ENCODE results near the gene TMTC4.
"Not testable (repeated sequence)": the region's sequence is repeated elsewhere in the genome, so short reads cannot be mapped to it uniquely, and the experiment has no call there.

TMTC4 gene

DNA sequence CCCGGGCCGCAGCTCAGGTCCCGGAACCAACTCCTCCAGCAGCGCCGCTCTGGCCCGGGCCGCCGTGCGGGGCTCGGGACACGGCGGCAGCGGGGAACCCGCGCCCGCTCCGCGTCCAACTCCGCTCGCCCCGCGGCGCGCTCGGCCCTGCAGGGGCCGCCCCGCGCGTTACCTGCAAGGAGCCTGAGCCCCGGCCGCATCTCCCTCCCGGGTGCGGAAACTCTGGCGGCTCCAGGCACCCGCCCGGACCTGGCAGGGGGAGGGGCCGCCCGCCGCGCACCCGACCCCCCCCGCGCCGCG is at the start of gene TMTC4:
TSS of gene TMTC4 (minus strand) at position 224 of the 300 bp plus-strand sequence. CDS start 4,433 bp downstream, outside the sequence.
- in situ Hi-C loops (cut with MboI; ENCODE audit: low pct_unique_long_range_greater_than_20kb, low sequenced_read_pairs), result no loop called here
- DNase-seq, result no peak

GRCh38 chr13:100722517-100722916 is 47.9 kb upstream of the TMTC4 start:
- no peak for DNase-seq
- in situ Hi-C loops (cut with MboI; ENCODE audit: low pct_unique_long_range_greater_than_20kb, low sequenced_read_pairs), result no loop called here

DNA sequence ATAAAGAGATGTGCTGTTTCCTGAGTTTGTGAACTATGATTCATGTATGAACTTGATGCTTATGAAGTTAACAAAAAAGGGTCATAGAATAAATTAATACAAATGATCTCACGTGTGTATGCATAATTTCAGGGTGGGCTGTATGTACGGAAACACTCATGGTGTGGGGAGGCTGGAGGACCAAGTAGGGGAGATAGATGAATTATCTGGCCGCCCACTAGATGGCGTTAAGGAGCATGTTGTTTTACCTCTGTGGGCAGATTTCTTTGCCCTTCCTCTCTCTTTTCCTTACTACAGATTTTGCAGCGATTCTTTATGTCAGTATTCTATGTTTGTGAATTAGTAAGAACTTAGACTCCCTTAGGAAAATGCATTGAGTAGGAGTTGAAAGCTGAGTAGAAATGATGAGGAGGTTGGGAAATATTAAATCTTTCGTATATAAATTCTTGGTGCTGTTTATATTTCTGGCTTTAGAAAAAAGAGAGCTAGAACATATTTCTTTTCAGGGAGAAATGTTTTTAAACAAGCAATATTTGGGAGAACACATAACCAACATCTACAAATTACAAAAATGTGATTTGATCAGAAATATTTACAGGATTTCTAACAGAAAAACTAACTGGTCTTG is 47.4 kb upstream of the TMTC4 start:
- DNase-seq, result peak; percentile 61
- in situ Hi-C loops (cut with MboI; ENCODE audit: low pct_unique_long_range_greater_than_20kb, low sequenced_read_pairs), result no loop called here

GRCh38 chr13:100715604-100716003 is 41.0 kb upstream of the TMTC4 start:
- in situ Hi-C loops (cut with MboI; ENCODE audit: low pct_unique_long_range_greater_than_20kb, low sequenced_read_pairs), result no loop called here

GRCh38 chr13:100714478-100714877 is 39.9 kb upstream of the TMTC4 start:
- in situ Hi-C loops (cut with MboI; ENCODE audit: low pct_unique_long_range_greater_than_20kb, low sequenced_read_pairs), result no loop called here
- DNase-seq, result no peak

More at GRCh38 chr13:100715604-100716003, 41.0 kb upstream of the TMTC4 start:
- DNase-seq, result no peak

GRCh38 chr13:100710176-100710575 is 35.6 kb upstream of the TMTC4 start:
- no peak for DNase-seq
- in situ Hi-C loops (cut with MboI; ENCODE audit: low pct_unique_long_range_greater_than_20kb, low sequenced_read_pairs), result no loop called here

- in situ Hi-C loops (cut with MboI; ENCODE audit: low pct_unique_long_range_greater_than_20kb, low sequenced_read_pairs), result no loop called here
- DNase-seq, result peak; percentile 48
Measured at GRCh38 chr13:100707818-100708740, 33.5 kb upstream of the TMTC4 start.

DNA sequence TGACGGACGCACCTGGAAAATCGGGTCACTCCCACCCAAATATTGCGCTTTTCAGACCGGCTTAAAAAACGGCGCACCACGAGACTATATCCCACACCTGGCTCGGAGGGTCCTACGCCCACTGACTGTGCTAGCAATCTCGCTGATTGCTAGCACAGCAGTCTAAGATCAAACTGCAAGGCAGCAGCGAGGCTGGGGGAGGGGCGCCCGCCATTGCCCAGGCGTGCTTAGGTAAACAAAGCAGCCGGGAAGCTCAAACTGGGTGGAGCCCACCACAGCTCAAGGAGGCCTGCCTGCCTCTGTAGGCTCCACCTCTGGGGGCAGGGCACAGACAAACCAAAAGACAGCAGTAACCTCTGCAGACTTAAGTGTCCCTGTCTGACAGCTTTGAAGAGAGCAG is 23.7 kb upstream of the TMTC4 start:
- in situ Hi-C loops (cut with MboI; ENCODE audit: low pct_unique_long_range_greater_than_20kb, low sequenced_read_pairs); DNase-seq: not testable (repeated sequence)

DNA sequence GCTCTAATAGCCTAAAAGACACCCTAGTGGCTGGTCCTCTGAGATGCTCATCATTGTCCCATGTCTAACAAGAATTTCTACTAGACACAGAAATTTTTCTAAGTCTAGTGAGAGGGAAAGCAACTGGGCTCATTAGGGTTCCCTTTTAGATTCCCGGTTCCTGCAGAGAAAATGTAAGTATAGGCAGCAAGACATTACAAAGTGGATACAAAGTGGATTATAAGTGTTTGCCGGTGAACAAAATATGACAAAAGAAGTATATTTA is 20.8 kb upstream of the TMTC4 start:
- DNase-seq, result no peak
- in situ Hi-C loops (cut with MboI; ENCODE audit: low pct_unique_long_range_greater_than_20kb, low sequenced_read_pairs), result no loop called here

GRCh38 chr13:100694722-100695508 is 20.3 kb upstream of the TMTC4 start:
- in situ Hi-C loops (cut with MboI; ENCODE audit: low pct_unique_long_range_greater_than_20kb, low sequenced_read_pairs), result no loop called here
- no peak for DNase-seq

DNA sequence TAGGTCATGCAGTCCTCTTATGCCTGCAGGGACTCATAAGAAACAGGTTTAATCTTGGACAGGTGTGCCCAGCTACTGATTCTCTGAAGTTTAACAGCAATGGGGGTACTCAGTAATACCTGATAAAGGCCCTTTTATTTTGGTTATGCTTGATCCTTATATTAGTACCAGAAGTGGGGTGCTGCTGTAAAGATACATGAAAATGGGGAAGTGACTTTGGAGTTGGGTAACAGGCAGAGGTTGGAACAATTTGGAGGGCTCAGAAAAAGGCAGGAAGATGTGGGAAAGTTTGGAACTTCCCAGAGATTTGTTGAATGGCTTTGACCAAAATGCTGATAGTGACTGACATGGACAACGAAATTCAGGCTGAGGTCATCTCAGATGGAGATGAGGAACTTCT is 14.6 kb upstream of the TMTC4 start:
- no peak for DNase-seq
- in situ Hi-C loops (cut with MboI; ENCODE audit: low pct_unique_long_range_greater_than_20kb, low sequenced_read_pairs), result no loop called here

DNA sequence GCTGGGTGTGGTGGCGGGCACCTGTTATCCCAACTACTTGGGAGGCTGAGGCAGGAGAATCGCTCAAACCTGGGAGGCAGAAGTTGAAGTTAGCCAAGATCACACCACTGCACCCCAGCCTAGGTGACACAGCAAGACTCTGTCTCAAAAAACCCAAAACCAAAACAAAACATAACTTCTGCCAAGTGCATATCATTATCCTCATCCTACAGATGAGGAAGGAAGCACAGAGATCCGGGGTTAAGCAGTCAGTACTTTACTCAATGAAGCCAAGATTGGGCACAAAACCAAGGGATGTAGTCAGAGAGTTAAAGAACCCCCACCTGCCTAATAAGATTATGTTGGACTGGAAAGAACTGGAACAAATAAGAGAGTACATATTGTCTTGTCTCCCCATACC is 5.5 kb upstream of the TMTC4 start:
- DNase-seq, result peak; percentile 55
- in situ Hi-C loops (cut with MboI; ENCODE audit: low pct_unique_long_range_greater_than_20kb, low sequenced_read_pairs), result no loop called here

DNA sequence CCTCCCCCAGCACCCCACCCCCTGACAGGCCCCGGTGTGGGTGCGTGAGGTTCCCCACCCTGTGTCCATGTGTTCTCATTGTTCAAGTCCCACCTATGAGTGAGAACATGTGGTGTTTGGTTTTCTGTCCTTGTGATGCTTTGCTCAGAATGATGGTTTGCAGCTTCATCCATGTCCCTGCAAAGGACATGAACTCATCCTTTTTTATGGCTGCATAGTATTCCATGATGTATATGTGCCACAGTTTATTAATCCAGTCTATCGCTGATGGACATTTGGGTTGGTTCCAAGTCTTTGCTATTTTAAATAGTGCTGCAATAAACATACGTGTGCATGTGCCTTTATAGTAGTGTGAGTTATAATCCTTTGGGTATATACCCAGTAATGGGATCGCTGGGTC is 2.5 kb upstream of the TMTC4 start:
- DNase-seq; in situ Hi-C loops (cut with MboI; ENCODE audit: low pct_unique_long_range_greater_than_20kb, low sequenced_read_pairs): not testable (repeated sequence)

- in situ Hi-C loops (cut with MboI; ENCODE audit: low pct_unique_long_range_greater_than_20kb, low sequenced_read_pairs), result no loop called here
- no peak for DNase-seq
Measured at GRCh38 chr13:100675661-100676129, 1.1 kb upstream of the TMTC4 start.

- in situ Hi-C loops (cut with MboI; ENCODE audit: low pct_unique_long_range_greater_than_20kb, low sequenced_read_pairs), result no loop called here
Measured at GRCh38 chr13:100674872-100675660, 471 bp upstream of the TMTC4 start.

GRCh38 chr13:100673713-100674571 is 653 bp downstream of the TMTC4 start:
- peak; percentile 84 for DNase-seq

More at GRCh38 chr13:100674872-100675660, 471 bp upstream of the TMTC4 start:
- DNase-seq, result peak; percentile 98

DNA sequence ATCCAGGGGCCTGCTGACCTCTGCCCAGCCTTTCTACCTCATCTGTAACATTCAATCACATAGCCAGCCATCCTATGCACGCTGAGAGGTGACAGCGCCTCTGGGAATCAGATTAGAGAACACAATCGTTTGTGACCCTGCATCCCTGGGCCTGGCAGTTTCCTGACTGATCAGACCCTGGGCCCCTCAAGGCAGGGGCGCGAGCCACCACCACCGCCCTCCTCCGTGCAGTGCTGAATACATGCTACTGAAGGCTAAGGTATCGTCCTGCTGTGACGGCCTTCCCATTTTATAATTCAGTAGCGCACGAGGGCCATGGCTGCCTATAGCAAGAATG is 1.3 kb downstream of the TMTC4 start:
- in situ Hi-C loops (cut with MboI; ENCODE audit: low pct_unique_long_range_greater_than_20kb, low sequenced_read_pairs), result no loop called here
- DNase-seq, result no peak

More at GRCh38 chr13:100673713-100674571, 653 bp downstream of the TMTC4 start:
- in situ Hi-C loops (cut with MboI; ENCODE audit: low pct_unique_long_range_greater_than_20kb, low sequenced_read_pairs), result no loop called here

DNA sequence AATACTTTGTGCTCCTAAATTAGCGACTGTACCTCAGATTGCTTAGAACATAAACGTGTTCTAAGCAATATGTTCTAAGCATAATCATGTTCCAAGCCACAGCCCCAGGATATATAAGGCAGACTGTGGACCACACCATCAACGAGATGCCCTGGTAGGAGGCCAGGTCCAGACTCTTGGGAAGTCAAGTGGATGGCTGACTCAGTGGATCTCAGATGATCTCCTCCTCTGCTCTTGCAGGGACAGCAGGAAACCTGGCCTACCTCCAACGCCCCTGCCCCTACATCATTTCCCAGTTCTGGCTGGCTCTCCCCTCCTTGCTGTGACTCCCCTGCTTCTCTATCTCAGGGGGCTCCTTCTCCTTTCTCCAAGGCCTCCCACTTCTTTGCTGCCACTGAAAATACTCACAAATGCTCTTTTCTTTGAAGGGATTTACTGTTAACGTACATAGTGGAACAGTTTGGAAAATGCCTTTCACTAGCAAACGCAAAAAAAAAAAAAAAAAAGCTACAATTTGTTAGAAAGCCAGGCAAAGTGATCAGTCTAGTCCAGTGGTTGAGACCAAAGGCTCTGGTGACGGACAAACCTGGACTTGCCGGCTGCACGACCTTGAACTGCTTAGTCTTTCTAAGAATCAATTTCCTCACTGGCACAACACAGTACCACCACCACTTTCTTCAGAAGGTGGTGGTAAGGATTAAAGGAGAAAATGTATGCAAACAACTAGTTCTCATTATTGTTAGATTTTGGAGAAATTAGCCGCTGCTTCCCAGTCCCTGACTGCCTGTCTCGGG is 3.0 kb downstream of the TMTC4 start:
- in situ Hi-C loops (cut with MboI; ENCODE audit: low pct_unique_long_range_greater_than_20kb, low sequenced_read_pairs), result no loop called here
- no peak for DNase-seq
